Esophagus squamous epithelium (tissue), 5 donors: Measurements from ENCODE around the gene CCDC146. TPM values are rescaled to one million over a fixed set of nuclear protein-coding genes. Genes with fewer than 3 reads are reported as not detected.
"Not testable (repeated sequence)": the region's sequence is repeated elsewhere in the genome, so short reads cannot be mapped to it uniquely, and the experiment has no call there.

Experiments used
- DNase-seq: peaks from one replicate; lab custom pipeline; 2025; lab: John Stamatoyannopoulos, UW
- H3K27ac ChIP-seq, 4 donors: fragments of 200-600 bp; sonication (generic); one replicate each; pipeline ENCODE4 v1.5.1; 2016 to 2019; ENCODE audit warnings: mild to moderate bottlenecking in 1 of 4
- H3K27me3 ChIP-seq, 4 donors: fragments of 200-600 bp; sonication (generic); 1 replicate in 3 of 4; 2 replicates in 1 of 4; pipeline versions ENCODE4 v1.5.1 to v1.6.0; 2017 to 2021; ENCODE audit warnings: antibody characterized with exemption in 1 of 4
- H3K36me3 ChIP-seq, 3 donors: fragments of 200-600 bp; sonication (generic); one replicate each; pipeline ENCODE4 v1.5.1; 2016 to 2019
- H3K4me1 ChIP-seq, 3 donors: fragments of 200-600 bp; sonication (generic); one replicate each; pipeline ENCODE4 v1.5.1; 2017 to 2019
- H3K4me3 ChIP-seq, 4 donors: fragments of 200-600 bp; sonication (generic); 1 replicate in 3 of 4; 2 replicates in 1 of 4; pipeline ENCODE4 v1.5.1; 2016 to 2019; ENCODE audit warnings: mild to moderate bottlenecking in 2 of 4, moderate library complexity in 1 of 4
- H3K9me3 ChIP-seq, 3 donors: fragments of 200-600 bp; sonication (generic); one replicate each; pipeline ENCODE4 v1.5.1; 2016 to 2019
- CTCF ChIP-seq, 6 experiments: fragments of 450-650 bp in 4 of 6; fragments of 200-600 bp in 2 of 6; sonication (generic) in 2 of 6; IDR thresholded peaks; one replicate each; pipeline ENCODE4 v1.5.1; 2016 to 2019; ENCODE audit warnings: antibody characterized with exemption in 6 of 6, mild to moderate bottlenecking in 4 of 6, moderate library complexity in 4 of 6
- POLR2A ChIP-seq, 4 donors: fragments of 450-650 bp; IDR thresholded peaks; one replicate each; pipeline ENCODE4 v1.6.1; 2017; ENCODE audit warnings: antibody characterized with exemption in 4 of 4, mild to moderate bottlenecking in 4 of 4, moderate library complexity in 3 of 4
- WGBS, 2 donors: methylation state at CpG; one replicate each; pipeline ENCODE4 v1.1.5; 2018; 5-methylcytosine and 5-hydroxymethylcytosine counted together
- intact Hi-C: fragments of 100-400 bp; cut with DNase I; formaldehyde crosslinking; loops from one replicate; pipeline ENCODE4 v1.15.0; 2022
- total RNA-seq, 4 donors: library from RNA; depleted of rRNA; stranded (reverse); fragments of >200 nt; gene quantifications; one replicate each; pipeline ENCODE4 v1.1.0, GENCODE V29; 2016
- donor health status: DM: yes; HTN: yes; CAD: no.

The CCDC146 gene
- total RNA-seq, 4 donors from 2014 or later = 4.6 to 25.0 (median 7.6) TPM

- H3K9me3 ChIP-seq, H3K4me3 ChIP-seq, DNase-seq, H3K36me3 ChIP-seq, intact Hi-C loops, H3K27me3 ChIP-seq, H3K4me1 ChIP-seq: not testable (repeated sequence)
- H3K27ac ChIP-seq = peak overlapping the region in 2 of 4 donors; percentile 30 to 36
- 0 to 40% methylated on average over 1 to 3 of the region's 3 CpGs for WGBS, 2 donors
Measured at GRCh38 chr7:77154917-77155464, 32.6 kb downstream of the CCDC146 start.

DNA sequence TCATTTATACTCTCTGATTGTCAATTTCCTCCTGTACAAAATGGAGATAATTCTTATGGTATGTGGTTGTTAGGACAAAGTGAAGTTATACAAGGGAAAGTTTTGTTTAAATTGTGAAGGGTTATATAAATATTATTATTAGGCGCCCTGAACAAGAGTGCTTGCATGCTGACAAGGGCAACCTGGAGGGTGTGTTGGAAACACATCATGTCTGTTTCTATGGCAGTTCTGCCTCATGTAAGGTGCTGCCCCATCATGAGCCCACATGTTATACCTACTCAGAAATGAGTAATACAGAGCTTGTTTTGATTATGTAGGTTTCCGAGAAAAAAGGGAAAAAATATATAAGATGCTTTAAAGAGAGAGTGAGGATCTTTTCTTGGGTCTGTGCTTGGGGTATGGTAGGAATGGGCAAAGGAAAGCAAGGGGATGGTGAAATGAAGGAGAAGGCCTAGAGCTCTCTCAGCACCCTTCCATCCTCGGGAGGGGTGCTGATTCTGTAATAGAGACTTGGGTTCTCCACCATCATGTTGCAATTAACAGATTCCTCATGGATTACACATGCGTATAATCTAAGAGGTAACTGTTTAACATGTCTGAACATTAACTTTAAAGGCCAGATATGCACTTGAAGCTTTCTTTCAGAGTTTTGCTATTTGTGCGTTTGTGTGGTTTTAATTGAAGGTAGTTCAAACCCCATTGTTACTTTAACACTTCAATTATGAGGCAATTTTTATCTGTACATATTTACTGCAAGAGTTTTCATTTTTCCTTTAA, 33.4 kb downstream of the CCDC146 start:
- peak overlapping the region in 2 of 4 donors; percentile 30 to 36 for H3K27ac ChIP-seq
- H3K36me3 ChIP-seq, H3K9me3 ChIP-seq, H3K4me3 ChIP-seq, H3K4me1 ChIP-seq, H3K27me3 ChIP-seq, intact Hi-C loops, DNase-seq: not testable (repeated sequence)
- 32 to 39% methylated on average over 4 of the region's 5 CpGs for WGBS, 2 donors

DNA sequence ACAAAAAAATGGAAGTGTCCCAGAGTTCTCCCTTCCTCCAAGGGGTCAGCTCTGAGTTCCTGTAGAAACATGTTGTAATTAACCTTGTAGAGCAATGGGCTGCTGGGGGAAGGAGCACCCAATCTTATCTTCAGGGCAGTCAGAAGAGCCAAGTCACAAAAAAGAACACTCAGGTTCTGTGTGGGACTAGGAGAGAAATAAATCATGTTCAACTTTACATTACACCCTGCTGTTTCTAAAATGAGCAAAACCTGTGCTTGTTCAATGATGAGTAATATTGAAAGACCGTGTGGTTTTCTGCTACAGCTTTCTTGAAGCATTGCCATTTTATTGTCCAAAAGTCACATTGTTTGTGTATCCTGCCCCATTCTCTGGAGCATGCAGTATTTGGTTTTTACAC, 34.6 kb downstream of the CCDC146 start:
- H3K9me3 ChIP-seq, intact Hi-C loops, H3K27me3 ChIP-seq, DNase-seq, H3K36me3 ChIP-seq, H3K27ac ChIP-seq, H3K4me3 ChIP-seq, H3K4me1 ChIP-seq: not testable (repeated sequence)
- no CpG with 5 or more reads among the region's 1 CpG for WGBS, 2 donors

- H3K27ac ChIP-seq = no peak overlapping the region
- intact Hi-C loops = no loop called here
Measured at GRCh38 chr7:77157446-77157845, 35.0 kb downstream of the CCDC146 start.

DNA sequence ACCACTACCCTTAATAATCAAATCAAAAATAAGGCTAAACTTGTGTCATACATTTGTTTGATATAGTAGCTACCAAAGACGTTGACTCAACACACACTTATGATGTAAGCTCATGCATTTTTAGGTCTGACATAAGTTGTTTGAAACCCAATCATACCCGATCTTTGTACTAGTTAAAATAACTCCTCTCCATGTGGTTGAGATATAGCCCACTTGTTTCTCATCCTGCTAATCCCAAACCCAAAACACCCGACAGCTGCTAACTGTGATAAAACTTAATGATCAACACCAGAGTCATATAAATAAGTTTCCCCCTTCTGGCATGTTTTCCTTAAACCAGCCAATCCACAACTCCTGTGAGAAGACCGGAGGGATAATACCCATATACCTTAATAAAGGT, 48.7 kb downstream of the CCDC146 start:
- H3K9me3 ChIP-seq, H3K4me1 ChIP-seq, DNase-seq, H3K27ac ChIP-seq, H3K4me3 ChIP-seq, intact Hi-C loops, H3K27me3 ChIP-seq, H3K36me3 ChIP-seq: not testable (repeated sequence)
- WGBS, 2 donors = 83 to 86% methylated on average over 4 of the region's 4 CpGs

More at GRCh38 chr7:77157446-77157845, 35.0 kb downstream of the CCDC146 start:
- Histone ChIP-seq H3K9me3 (no peaks in the 10 kb centered on the region), H3K4me3 (no peak overlapping the region), H3K4me1 (peaks cover 0 to 6% (median 0%) of the 10 kb centered on the region in 3 donors), H3K36me3 (no peaks in the 10 kb centered on the region), H3K27me3 (no peaks in the 10 kb centered on the region)
- no peak for TF ChIP-seq CTCF (IDR thresholded peaks at IDR 0.05)
- no peak for TF ChIP-seq POLR2A (IDR thresholded peaks at IDR 0.05)
- DNase-seq = no peak
- 9 to 10% methylated on average over 1 of the region's 1 CpG for WGBS, 2 donors

DNA sequence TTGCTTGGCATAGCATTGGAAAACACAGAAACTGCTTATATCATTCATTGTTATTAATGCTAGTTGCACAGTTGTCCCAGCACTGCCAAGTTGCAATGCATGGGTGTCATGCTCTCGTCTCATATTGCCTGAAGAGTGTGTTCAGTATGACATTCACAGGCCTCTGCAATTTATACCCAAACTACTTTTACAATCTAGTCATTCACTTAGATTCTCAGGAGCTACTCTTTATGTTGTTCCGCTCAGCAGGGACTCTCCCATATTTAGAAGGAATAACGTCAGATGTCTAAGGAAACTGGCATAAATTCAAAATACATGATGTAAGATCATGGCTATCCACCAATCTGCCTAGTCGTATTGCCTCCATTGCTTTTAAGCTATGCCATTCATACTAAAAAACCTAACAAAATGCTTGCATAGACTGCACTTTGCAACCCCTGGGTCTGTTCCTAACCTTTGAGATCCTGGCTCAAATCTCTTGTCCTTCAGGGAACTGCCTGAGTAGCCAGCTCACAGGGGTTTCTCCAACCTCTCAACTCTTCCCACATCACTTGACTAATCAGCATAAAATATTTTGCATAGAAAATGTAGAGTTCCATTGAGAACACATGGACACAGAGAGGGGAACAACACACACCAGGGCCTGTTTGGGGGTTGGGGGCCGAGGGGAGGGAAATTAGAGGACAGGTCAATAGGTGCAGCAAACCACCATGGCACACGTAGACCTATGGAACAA, 50.2 kb downstream of the CCDC146 start:
- H3K27ac ChIP-seq, H3K36me3 ChIP-seq, H3K4me1 ChIP-seq, H3K9me3 ChIP-seq, intact Hi-C loops, DNase-seq, H3K4me3 ChIP-seq, H3K27me3 ChIP-seq: not testable (repeated sequence)
- 81 to 87% methylated on average over 4 to 6 of the region's 6 CpGs for WGBS, 2 donors

DNA sequence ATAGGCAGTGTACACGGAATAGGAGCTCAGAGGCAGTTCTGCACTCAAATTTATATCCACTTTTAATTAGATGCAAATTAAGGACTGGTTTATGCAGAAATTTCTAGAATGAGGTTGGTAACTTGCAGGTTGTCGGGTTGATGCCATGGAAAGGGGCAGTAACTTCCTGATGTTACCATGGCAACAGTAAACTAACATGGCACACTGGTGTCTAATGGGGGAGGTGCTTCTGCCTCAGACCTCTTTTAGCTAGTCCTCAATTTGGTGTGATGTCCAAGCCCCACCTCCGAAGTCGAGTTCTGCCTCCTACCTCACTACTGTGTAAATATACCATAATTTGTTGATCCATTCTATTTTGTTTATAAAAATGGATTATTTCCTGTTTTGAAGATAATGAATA, 52.0 kb downstream of the CCDC146 start:
- intact Hi-C loops, H3K4me3 ChIP-seq, H3K9me3 ChIP-seq, H3K4me1 ChIP-seq, H3K27me3 ChIP-seq, H3K36me3 ChIP-seq, H3K27ac ChIP-seq, DNase-seq: not testable (repeated sequence)
- WGBS, 2 donors = 100% methylated on average over 1 of the region's 4 CpGs

GRCh38 chr7:77175274-77175800, 52.9 kb downstream of the CCDC146 start:
- H3K4me3 ChIP-seq, intact Hi-C loops, H3K9me3 ChIP-seq, H3K27me3 ChIP-seq, DNase-seq, H3K4me1 ChIP-seq, H3K36me3 ChIP-seq, H3K27ac ChIP-seq: not testable (repeated sequence)
- WGBS, 2 donors = 33 to 53% methylated on average over 1 of the region's 3 CpGs

DNA sequence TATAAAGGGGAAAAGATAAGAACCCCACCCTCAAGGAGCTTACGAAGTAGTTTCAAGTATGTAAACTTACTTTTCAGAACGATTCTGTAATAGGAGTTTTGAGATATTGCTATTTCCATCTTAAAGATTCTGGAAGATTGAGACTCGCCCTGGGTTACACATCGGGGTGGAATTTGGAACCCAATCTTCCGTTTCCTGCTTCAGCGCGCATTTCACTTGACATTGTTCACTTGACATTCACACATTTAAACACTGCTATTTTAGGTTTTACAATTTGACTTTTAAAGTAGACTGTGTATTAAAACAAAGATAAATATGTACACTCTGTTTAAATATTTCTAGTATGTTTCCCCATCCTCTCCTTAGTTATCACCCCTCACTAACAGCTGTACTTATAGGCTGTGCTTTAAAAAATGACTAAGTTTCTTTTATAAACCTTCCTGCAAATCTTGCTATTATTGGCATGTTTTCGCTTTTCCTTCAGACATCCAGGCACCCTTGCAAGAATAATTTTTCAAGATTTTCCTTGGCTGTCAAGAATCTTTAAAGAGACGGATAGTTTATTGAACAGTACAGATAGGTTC, 55.0 kb downstream of the CCDC146 start:
- H3K4me3 ChIP-seq, DNase-seq, H3K27me3 ChIP-seq, intact Hi-C loops, H3K4me1 ChIP-seq, H3K36me3 ChIP-seq, H3K9me3 ChIP-seq: not testable (repeated sequence)
- H3K27ac ChIP-seq = peak overlapping the region in 1 of 4 donors; percentile 11
- WGBS, 2 donors = 64 to 68% methylated on average over 9 of the region's 9 CpGs

DNA sequence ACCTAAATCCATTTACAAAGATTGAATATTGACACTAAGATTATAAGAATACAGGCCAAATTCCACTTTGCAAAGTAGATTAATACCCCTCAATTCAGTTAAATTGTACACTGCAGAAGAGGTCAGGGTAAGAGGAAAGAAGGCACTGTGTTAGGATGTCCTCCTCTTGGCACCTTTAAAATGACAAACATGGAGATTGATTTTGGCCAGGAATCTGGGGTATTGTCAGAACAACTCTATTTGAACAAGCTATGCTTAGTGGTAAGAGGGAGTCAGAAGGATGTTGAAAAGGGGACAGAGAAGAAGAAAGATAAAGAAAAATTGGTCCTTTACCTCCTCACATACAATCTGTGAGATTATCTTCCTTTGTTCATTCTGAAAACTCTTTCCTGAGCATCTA, 55.6 kb downstream of the CCDC146 start:
- H3K27ac ChIP-seq, H3K27me3 ChIP-seq, H3K4me1 ChIP-seq, H3K9me3 ChIP-seq, DNase-seq, H3K36me3 ChIP-seq, H3K4me3 ChIP-seq, intact Hi-C loops: not testable (repeated sequence)
